ENCODE data around the gene ARID3B. TPM values are rescaled to one million over a fixed set of nuclear protein-coding genes. Genes with fewer than 3 reads are reported as not detected.

ARID3B gene
- total RNA-seq, 4 donors from 2014 or later, result 6.7 to 12.3 (median 8.4) TPM

GRCh38 chr15:74525945-74526344 is 15.1 kb upstream of the ARID3B start:
- Histone ChIP-seq H3K4me1 (peaks cover 6% of the 10 kb centered on the region), H3K27ac (no peak overlapping the region), H3K36me3 (no peaks in the 10 kb centered on the region), H3K9me3 (no peaks in the 10 kb centered on the region), H3K4me3 (no peak overlapping the region), H3K27me3 (no peaks in the 10 kb centered on the region)
- no peak for TF ChIP-seq POLR2AphosphoS5 (IDR thresholded peaks at IDR 0.05)
- no peak for TF ChIP-seq POLR2A (IDR thresholded peaks at IDR 0.05)
- TF ChIP-seq EP300 (IDR thresholded peaks at IDR 0.05), result no peak
- no peak for DNase-seq (ENCODE audit: low spot score in 2 of 2)
- WGBS, result 45% methylated on average over 3 of the region's 3 CpGs

GRCh38 chr15:74528876-74529275 is 12.1 kb upstream of the ARID3B start:
- Histone ChIP-seq H3K36me3 (no peaks in the 10 kb centered on the region), H3K4me1 (peaks cover 6% of the 10 kb centered on the region), H3K27ac (no peak overlapping the region), H3K27me3 (no peaks in the 10 kb centered on the region), H3K9me3 (no peaks in the 10 kb centered on the region), H3K4me3 (no peak overlapping the region)
- TF ChIP-seq POLR2AphosphoS5 (IDR thresholded peaks at IDR 0.05) (no peak), EP300 (IDR thresholded peaks at IDR 0.05) (no peak), POLR2A (IDR thresholded peaks at IDR 0.05) (no peak), CTCF (IDR thresholded peaks at IDR 0.05) (no peak)
- no peak for DNase-seq (ENCODE audit: low spot score in 2 of 2)
- 83% methylated on average over 5 of the region's 5 CpGs for WGBS

- Histone ChIP-seq H3K27ac (no peak overlapping the region), H3K36me3 (no peaks in the 10 kb centered on the region), H3K9me3 (no peaks in the 10 kb centered on the region), H3K4me3 (no peak overlapping the region), H3K4me1 (peaks cover 6% of the 10 kb centered on the region), H3K27me3 (no peaks in the 10 kb centered on the region)
- no peak for TF ChIP-seq POLR2A (IDR thresholded peaks at IDR 0.05)
- no peak for TF ChIP-seq POLR2AphosphoS5 (IDR thresholded peaks at IDR 0.05)
- TF ChIP-seq CTCF (IDR thresholded peaks at IDR 0.05), result no peak
- TF ChIP-seq EP300 (IDR thresholded peaks at IDR 0.05), result no peak
- 87% methylated on average over 8 of the region's 8 CpGs for WGBS
- DNase-seq (ENCODE audit: low spot score in 2 of 2), result no peak
Measured at GRCh38 chr15:74529921-74530320, 11.1 kb upstream of the ARID3B start.

GRCh38 chr15:74530771-74531143 is 10.3 kb upstream of the ARID3B start:
- TF ChIP-seq EP300 (IDR thresholded peaks at IDR 0.05), result no peak
- TF ChIP-seq POLR2AphosphoS5 (IDR thresholded peaks at IDR 0.05), result no peak
- no peak for TF ChIP-seq POLR2A (IDR thresholded peaks at IDR 0.05)
- no peak for TF ChIP-seq CTCF (IDR thresholded peaks at IDR 0.05)
- H3K27ac ChIP-seq, result no peak overlapping the region
- 94% methylated on average over 2 of the region's 2 CpGs for WGBS
- H3K4me1 ChIP-seq, result peaks cover 2% of the 10 kb centered on the region
- H3K4me3 ChIP-seq, result no peak overlapping the region
- no peak for DNase-seq (ENCODE audit: low spot score in 2 of 2)
- no peaks in the 10 kb centered on the region for H3K27me3 ChIP-seq
- no peaks in the 10 kb centered on the region for H3K9me3 ChIP-seq
- no peaks in the 10 kb centered on the region for H3K36me3 ChIP-seq

GRCh38 chr15:74531144-74531811 is 9.7 kb upstream of the ARID3B start:
- Histone ChIP-seq H3K27ac (no peak overlapping the region), H3K27me3 (no peaks in the 10 kb centered on the region), H3K4me1 (no peaks in the 10 kb centered on the region), H3K4me3 (no peak overlapping the region), H3K9me3 (no peaks in the 10 kb centered on the region), H3K36me3 (no peaks in the 10 kb centered on the region)
- WGBS, result 77% methylated on average over 4 of the region's 4 CpGs
- TF ChIP-seq POLR2A (IDR thresholded peaks at IDR 0.05) (no peak), POLR2AphosphoS5 (IDR thresholded peaks at IDR 0.05) (no peak), EP300 (IDR thresholded peaks at IDR 0.05) (no peak)
- no peak for DNase-seq (ENCODE audit: low spot score in 2 of 2)

- no peak for DNase-seq (ENCODE audit: low spot score in 2 of 2)
- no peak overlapping the region for H3K27ac ChIP-seq
- H3K4me1 ChIP-seq, result peaks cover 13% of the 10 kb centered on the region
- 63% methylated on average over 3 of the region's 3 CpGs for WGBS
- no peaks in the 10 kb centered on the region for H3K9me3 ChIP-seq
- H3K27me3 ChIP-seq, result no peaks in the 10 kb centered on the region
- TF ChIP-seq EP300 (IDR thresholded peaks at IDR 0.05) (no peak), POLR2A (IDR thresholded peaks at IDR 0.05) (no peak), POLR2AphosphoS5 (IDR thresholded peaks at IDR 0.05) (no peak), CTCF (IDR thresholded peaks at IDR 0.05) (no peak)
- H3K4me3 ChIP-seq, result no peak overlapping the region
- no peaks in the 10 kb centered on the region for H3K36me3 ChIP-seq
Measured at GRCh38 chr15:74535388-74536084, 5.5 kb upstream of the ARID3B start.

Data from suprapubic skin (tissue), 4 donors.